Activated naive CD8-positive, alpha-beta T cell (primary cell): Measurements from ENCODE around the gene C14orf93.
A peak's percentile ranks its signal among the peaks of the same experiment; 100 is the strongest.
"Not testable (repeated sequence)": the region's sequence is repeated elsewhere in the genome, so short reads cannot be mapped to it uniquely, and the experiment has no call there.

Experiments used
- H3K27ac Mint-ChIP-seq: one replicate; pipeline ENCODE4 v1.8.0; 2021; ENCODE audit warnings: mixed read lengths
- H3K27me3 Mint-ChIP-seq: one replicate; pipeline ENCODE4 v1.8.0; 2021; ENCODE audit warnings: mixed read lengths
- H3K36me3 Mint-ChIP-seq: one replicate; pipeline ENCODE4 v1.8.0; 2021; ENCODE audit warnings: mixed read lengths
- H3K4me1 Mint-ChIP-seq: one replicate; pipeline ENCODE4 v1.8.0; 2021; ENCODE audit warnings: low read depth, mixed read lengths
- H3K4me3 Mint-ChIP-seq: one replicate; pipeline ENCODE4 v1.8.0; 2021; ENCODE audit warnings: mild to moderate bottlenecking, mixed read lengths
- H3K9me3 Mint-ChIP-seq: one replicate; pipeline ENCODE4 v1.8.0; 2021; ENCODE audit warnings: low read depth, mixed read lengths

C14orf93 gene

GRCh38 chr14:23017091-23017490 is 7.1 kb upstream of the C14orf93 start:
- Mint-ChIP-seq H3K27me3 (no peaks in the 10 kb centered on the region), H3K4me1 (peaks cover 21% of the 10 kb centered on the region), H3K4me3 (no peak overlapping the region), H3K36me3 (no peaks in the 10 kb centered on the region), H3K9me3 (no peaks in the 10 kb centered on the region), H3K27ac (no peak overlapping the region)

GRCh38 chr14:23015618-23016017 is 5.7 kb upstream of the C14orf93 start:
- Mint-ChIP-seq H3K4me3 (no peak overlapping the region), H3K36me3 (no peaks in the 10 kb centered on the region), H3K27me3 (no peaks in the 10 kb centered on the region), H3K27ac (no peak overlapping the region), H3K9me3 (no peaks in the 10 kb centered on the region), H3K4me1 (peaks cover 9% of the 10 kb centered on the region)

GRCh38 chr14:23013749-23014054 is 3.8 kb upstream of the C14orf93 start:
- not testable (repeated sequence) for H3K36me3 Mint-ChIP-seq, H3K27me3 Mint-ChIP-seq, H3K4me3 Mint-ChIP-seq, H3K9me3 Mint-ChIP-seq, H3K27ac Mint-ChIP-seq
- H3K4me1 Mint-ChIP-seq, result peaks cover 20% of the 10 kb centered on the region

DNA sequence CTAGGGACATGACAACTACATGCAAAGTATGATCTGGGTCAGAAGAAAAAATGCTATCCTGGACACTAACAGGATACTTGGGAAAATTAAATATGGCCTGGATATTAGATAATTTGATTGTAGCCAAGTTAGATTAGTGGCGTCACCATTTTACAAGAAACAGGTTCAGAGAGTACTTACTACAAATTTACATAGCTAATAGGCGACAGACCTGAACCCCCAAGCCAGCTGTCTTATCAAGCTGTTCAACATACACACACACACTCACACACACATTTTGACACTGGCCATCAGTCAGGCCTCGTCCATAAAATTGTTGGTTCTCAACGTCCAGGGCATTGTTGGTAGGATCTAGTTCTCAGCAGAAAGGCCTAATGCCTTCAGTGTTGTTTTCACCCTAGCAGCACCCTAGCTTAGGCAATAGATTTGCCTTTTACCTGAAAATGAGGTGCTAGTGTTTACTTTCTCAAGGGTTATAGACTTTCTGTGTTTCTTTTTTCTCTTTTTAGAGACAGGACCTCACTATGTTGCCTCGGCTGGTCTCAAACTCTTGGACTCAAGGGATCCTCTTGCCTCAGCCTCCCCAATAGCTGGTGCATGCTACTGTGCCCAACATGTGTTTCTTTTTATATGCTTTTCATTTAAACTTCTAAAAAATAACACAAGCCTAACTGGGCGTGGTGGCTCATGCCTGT is 3.3 kb upstream of the C14orf93 start:
- Mint-ChIP-seq H3K9me3 (no peaks in the 10 kb centered on the region), H3K4me3 (no peak overlapping the region), H3K27ac (no peak overlapping the region), H3K27me3 (no peaks in the 10 kb centered on the region), H3K36me3 (no peaks in the 10 kb centered on the region), H3K4me1 (peaks cover 25% of the 10 kb centered on the region)

GRCh38 chr14:23009483-23009938 is 432 bp downstream of the C14orf93 start:
- Mint-ChIP-seq H3K27me3 (no peaks in the 10 kb centered on the region), H3K27ac (peak overlapping the region; percentile 93), H3K36me3 (no peaks in the 10 kb centered on the region), H3K4me1 (peaks cover 50% of the 10 kb centered on the region), H3K9me3 (no peaks in the 10 kb centered on the region), H3K4me3 (peak overlapping the region; percentile 93)

GRCh38 chr14:23008831-23009230 is 1.1 kb downstream of the C14orf93 start:
- Mint-ChIP-seq H3K36me3 (no peaks in the 10 kb centered on the region), H3K27ac (peak overlapping the region; percentile 22), H3K9me3 (no peaks in the 10 kb centered on the region), H3K4me3 (peak overlapping the region; percentile 93), H3K4me1 (peaks cover 50% of the 10 kb centered on the region), H3K27me3 (no peaks in the 10 kb centered on the region)

DNA sequence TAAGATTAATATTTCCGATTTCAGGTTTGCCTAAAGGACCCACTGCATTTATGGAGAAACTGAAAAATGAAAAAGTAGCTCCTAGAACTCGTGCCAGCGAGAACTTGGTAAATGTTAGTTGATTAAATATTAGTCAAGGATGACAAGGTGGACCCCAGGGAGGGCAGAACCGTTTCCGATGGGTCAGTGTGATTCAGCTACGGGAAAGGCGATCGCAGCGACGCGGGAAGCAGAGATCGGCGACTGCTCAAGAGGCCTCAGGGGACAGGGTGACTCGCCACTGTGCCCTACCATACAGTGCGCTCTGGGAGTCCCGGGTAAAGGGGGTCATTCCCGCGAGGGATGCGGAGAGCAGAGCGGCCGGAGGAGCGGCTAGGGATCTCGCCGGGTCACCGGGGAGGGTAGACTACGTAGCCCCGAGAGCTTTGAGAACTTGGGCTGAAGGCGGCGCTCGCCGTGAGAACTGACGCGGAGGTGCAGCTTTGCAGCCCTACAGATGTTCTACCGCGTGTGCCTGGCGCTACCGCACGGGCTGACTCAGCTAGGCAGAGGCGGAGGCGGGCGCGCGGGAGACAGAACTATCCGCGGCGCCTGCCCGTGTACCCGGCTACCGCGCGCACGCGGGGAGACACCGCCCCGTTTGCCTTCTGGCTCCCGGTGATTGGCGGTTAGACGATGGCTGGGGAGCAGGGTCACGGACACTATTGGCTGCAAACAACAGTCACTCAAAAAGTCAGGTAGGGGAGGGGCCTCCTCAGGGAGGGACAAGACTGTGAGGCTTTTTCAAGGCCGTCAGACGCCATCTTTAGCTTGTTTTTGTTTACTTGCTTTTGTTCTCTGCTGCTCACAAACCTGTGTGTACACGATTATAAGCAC is 3.2 kb downstream of the C14orf93 start:
- peak overlapping the region; percentile 98 for H3K27ac Mint-ChIP-seq
- peak overlapping the region; percentile 96 for H3K4me3 Mint-ChIP-seq
- no peaks in the 10 kb centered on the region for H3K9me3 Mint-ChIP-seq
- H3K27me3 Mint-ChIP-seq, result no peaks in the 10 kb centered on the region
- peaks cover 50% of the 10 kb centered on the region for H3K4me1 Mint-ChIP-seq
- no peaks in the 10 kb centered on the region for H3K36me3 Mint-ChIP-seq

GRCh38 chr14:23006188-23006534 is 3.8 kb downstream of the C14orf93 start:
- Mint-ChIP-seq H3K27ac (peak overlapping the region; percentile 98), H3K27me3 (no peaks in the 10 kb centered on the region), H3K4me3 (peak overlapping the region; percentile 96), H3K4me1 (peaks cover 47% of the 10 kb centered on the region), H3K9me3 (no peaks in the 10 kb centered on the region), H3K36me3 (no peaks in the 10 kb centered on the region)

- no peaks in the 10 kb centered on the region for H3K27me3 Mint-ChIP-seq
- H3K36me3 Mint-ChIP-seq, result no peaks in the 10 kb centered on the region
- no peaks in the 10 kb centered on the region for H3K9me3 Mint-ChIP-seq
- H3K4me3 Mint-ChIP-seq, result peak overlapping the region; percentile 96
- H3K4me1 Mint-ChIP-seq, result peaks cover 47% of the 10 kb centered on the region
- H3K27ac Mint-ChIP-seq, result peak overlapping the region; percentile 98
Measured at GRCh38 chr14:23005451-23006187, 4.3 kb downstream of the C14orf93 start.

- not testable (repeated sequence) for H3K27ac Mint-ChIP-seq, H3K36me3 Mint-ChIP-seq, H3K9me3 Mint-ChIP-seq, H3K4me3 Mint-ChIP-seq, H3K27me3 Mint-ChIP-seq
- peaks cover 38% of the 10 kb centered on the region for H3K4me1 Mint-ChIP-seq
Measured at GRCh38 chr14:23004274-23004673, 5.7 kb downstream of the C14orf93 start.

GRCh38 chr14:23002592-23002991 is 7.4 kb downstream of the C14orf93 start:
- Mint-ChIP-seq H3K4me1 (peaks cover 22% of the 10 kb centered on the region), H3K4me3 (no peak overlapping the region), H3K27ac (no peak overlapping the region), H3K9me3 (no peaks in the 10 kb centered on the region), H3K36me3 (no peaks in the 10 kb centered on the region), H3K27me3 (no peaks in the 10 kb centered on the region)

GRCh38 chr14:23000860-23001259 is 9.1 kb downstream of the C14orf93 start:
- no peak overlapping the region for H3K4me3 Mint-ChIP-seq
- H3K9me3 Mint-ChIP-seq, result no peaks in the 10 kb centered on the region
- H3K27me3 Mint-ChIP-seq, result no peaks in the 10 kb centered on the region
- no peaks in the 10 kb centered on the region for H3K36me3 Mint-ChIP-seq
- peaks cover 6% of the 10 kb centered on the region for H3K4me1 Mint-ChIP-seq
- H3K27ac Mint-ChIP-seq, result no peak overlapping the region

DNA sequence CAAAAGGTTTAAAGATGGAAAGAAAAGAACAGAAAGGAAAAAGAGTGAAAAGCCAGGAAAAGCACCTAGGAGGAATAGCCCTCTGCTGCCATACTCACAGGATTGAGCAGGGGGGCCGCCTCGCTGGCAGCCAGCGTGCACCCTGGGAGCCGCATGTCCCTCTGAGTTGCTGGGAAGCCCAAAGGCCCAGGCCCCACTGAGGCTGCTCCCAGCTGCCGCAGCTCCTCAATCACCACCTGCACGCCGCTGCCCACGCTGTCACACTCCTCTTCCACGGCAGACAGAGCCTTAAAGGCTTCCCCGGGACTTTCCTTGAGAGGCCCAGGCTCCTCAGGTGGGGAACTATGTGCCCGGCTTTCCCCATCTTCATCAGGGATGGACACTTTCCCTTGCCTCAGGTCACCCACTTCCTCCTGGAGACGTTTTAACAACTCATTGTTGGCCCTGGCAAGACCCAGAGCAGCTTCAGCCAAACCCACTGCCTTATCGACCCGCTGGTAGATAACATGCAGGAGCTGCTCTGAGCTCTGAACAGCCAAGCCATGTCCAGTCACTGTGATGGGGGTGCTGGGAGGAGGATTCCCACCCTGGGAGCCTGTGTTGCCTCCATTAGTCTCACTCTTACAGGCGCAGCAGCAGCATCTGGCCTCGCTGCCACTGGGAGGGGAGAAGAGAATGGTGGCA is 11.5 kb downstream of the C14orf93 start:
- H3K9me3 Mint-ChIP-seq, result no peaks in the 10 kb centered on the region
- no peaks in the 10 kb centered on the region for H3K36me3 Mint-ChIP-seq
- H3K4me3 Mint-ChIP-seq, result no peak overlapping the region
- no peaks in the 10 kb centered on the region for H3K27me3 Mint-ChIP-seq
- no peaks in the 10 kb centered on the region for H3K4me1 Mint-ChIP-seq
- H3K27ac Mint-ChIP-seq, result no peak overlapping the region

- no peak overlapping the region for H3K4me3 Mint-ChIP-seq
Measured at GRCh38 chr14:22997676-22998323, 12.1 kb downstream of the C14orf93 start.

More at GRCh38 chr14:22997676-22998323, 12.1 kb downstream of the C14orf93 start:
- H3K9me3 Mint-ChIP-seq, result no peaks in the 10 kb centered on the region
- peaks cover 2% of the 10 kb centered on the region for H3K36me3 Mint-ChIP-seq
- H3K4me1 Mint-ChIP-seq, result no peaks in the 10 kb centered on the region
- no peaks in the 10 kb centered on the region for H3K27me3 Mint-ChIP-seq
- H3K27ac Mint-ChIP-seq, result no peak overlapping the region
